Lung (tissue), 12 donors: ENCODE data around the gene ROBO1. TPM values are rescaled to one million over a fixed set of nuclear protein-coding genes. Genes with fewer than 3 reads are reported as not detected.

Experiments
- ATAC-seq: fragments of 200-7000 bp; cut with Tn5 transposase; one replicate; pipeline ENCODE4 v1.9.1; 2020; ENCODE audit warnings: moderate number of reproducible peaks; ENCODE audit not compliant: insufficient read depth, low FRiP score
- DNase-seq, 3 donors: peaks; one replicate each; pipeline ENCODE4 v3.0.0-alpha.2; 2013 to 2017
- H3K27ac ChIP-seq, 2 donors: one replicate each; pipeline ENCODE4 v1.5.1; 2013; ENCODE audit warnings: mild to moderate bottlenecking in 2 of 2, moderate library complexity in 2 of 2, control low read depth in 1 of 2, inconsistent platforms in 1 of 2, low read depth in 1 of 2, low read length in 1 of 2
- H3K27me3 ChIP-seq, 3 donors: one replicate each; pipeline ENCODE4 v1.5.1; 2013; ENCODE audit warnings: low read length in 2 of 3; ENCODE audit not compliant: control insufficient read depth in 3 of 3, insufficient read depth in 3 of 3
- H3K36me3 ChIP-seq, 4 donors: one replicate each; pipeline ENCODE4 v1.5.1; 2013; ENCODE audit warnings: low read length in 4 of 4, mild to moderate bottlenecking in 1 of 4, moderate library complexity in 1 of 4; ENCODE audit not compliant: control insufficient read depth in 4 of 4, insufficient read depth in 4 of 4
- H3K4me1 ChIP-seq, 5 donors: one replicate each; pipeline ENCODE4 v1.5.1; 2013; ENCODE audit warnings: low read length in 5 of 5, mild to moderate bottlenecking in 2 of 5, moderate library complexity in 1 of 5; ENCODE audit not compliant: control insufficient read depth in 5 of 5, insufficient read depth in 5 of 5
- H3K4me3 ChIP-seq: one replicate; pipeline ENCODE4 v1.5.1; 2013; ENCODE audit warnings: mild to moderate bottlenecking, control low read depth, moderate library complexity
- H3K9ac ChIP-seq, 2 donors: one replicate each; pipeline ENCODE4 v1.5.1; 2013; ENCODE audit warnings: low read length in 2 of 2, control low read depth in 1 of 2; ENCODE audit not compliant: insufficient read depth in 1 of 2
- H3K9me3 ChIP-seq, 4 donors: one replicate each; pipeline ENCODE4 v1.5.1; 2013; ENCODE audit warnings: low read length in 3 of 4, mild to moderate bottlenecking in 1 of 4, moderate library complexity in 1 of 4; ENCODE audit not compliant: control insufficient read depth in 4 of 4, insufficient read depth in 3 of 4
- WGBS, 2 donors: extraction: QIAGEN DNeasy Blood & Tissue Kit; methylation state at CpG; one replicate each; pipeline ENCODE4 v1.1.7; 2013; 5-methylcytosine and 5-hydroxymethylcytosine counted together
- polyA plus RNA-seq, 2 donors: library from polyadenylated mRNA; stranded (reverse); fragments of 200-250 nt; gene quantifications; one replicate each; pipeline ENCODE4 v1.2.1, GENCODE V29; 2013
- total RNA-seq, 2 donors: library from RNA; depleted of rRNA in 1 of 2; stranded (reverse); fragments of >200 nt in 1 of 2; gene quantifications; one replicate each; pipeline ENCODE4 v1.2.1, GENCODE V29; 2014 to 2021
- TF ChIP-seq, protein P1 (sequence below): IDR thresholded peaks from 2 replicates; pipeline ENCODE4 v1.5.1; 2012; ENCODE audit warnings: mild to moderate bottlenecking; ENCODE audit errors: control extremely low read depth, extremely low read depth
- donor health status: control.
- donor health status: control.
- donor health status: Bipolar disorder and iron deficiency.
- donor health status: healthy.
- donor health status: DM: yes; HTN: yes; CAD: no.

The ROBO1 gene
- total and polyA plus RNA-seq, 4 donors = 2.6 to 72.6 (median 15.7) TPM

DNA sequence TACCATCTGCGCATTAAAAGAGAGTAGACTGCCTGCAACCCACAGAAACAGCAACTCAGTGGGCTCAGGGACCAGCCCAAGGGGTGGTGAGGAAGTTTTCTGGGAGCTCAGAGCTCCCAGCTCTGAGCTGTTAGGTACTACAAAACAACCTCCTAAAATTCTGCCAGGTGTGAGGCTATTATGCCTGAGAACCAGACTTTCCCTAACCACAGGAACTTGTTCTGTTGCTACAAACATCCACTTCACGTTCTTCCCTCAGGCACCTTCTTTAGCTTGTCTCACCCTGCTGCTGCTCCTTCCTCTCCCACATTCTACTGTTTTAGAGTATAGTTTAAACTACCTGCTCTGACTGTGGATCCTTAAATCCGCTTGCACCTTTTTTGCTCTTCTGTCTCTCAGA lies 399.4 kb downstream of the ROBO1 start:
- H3K9me3 ChIP-seq = no peaks in the 10 kb centered on the region
- TF ChIP-seq, protein P1, sequence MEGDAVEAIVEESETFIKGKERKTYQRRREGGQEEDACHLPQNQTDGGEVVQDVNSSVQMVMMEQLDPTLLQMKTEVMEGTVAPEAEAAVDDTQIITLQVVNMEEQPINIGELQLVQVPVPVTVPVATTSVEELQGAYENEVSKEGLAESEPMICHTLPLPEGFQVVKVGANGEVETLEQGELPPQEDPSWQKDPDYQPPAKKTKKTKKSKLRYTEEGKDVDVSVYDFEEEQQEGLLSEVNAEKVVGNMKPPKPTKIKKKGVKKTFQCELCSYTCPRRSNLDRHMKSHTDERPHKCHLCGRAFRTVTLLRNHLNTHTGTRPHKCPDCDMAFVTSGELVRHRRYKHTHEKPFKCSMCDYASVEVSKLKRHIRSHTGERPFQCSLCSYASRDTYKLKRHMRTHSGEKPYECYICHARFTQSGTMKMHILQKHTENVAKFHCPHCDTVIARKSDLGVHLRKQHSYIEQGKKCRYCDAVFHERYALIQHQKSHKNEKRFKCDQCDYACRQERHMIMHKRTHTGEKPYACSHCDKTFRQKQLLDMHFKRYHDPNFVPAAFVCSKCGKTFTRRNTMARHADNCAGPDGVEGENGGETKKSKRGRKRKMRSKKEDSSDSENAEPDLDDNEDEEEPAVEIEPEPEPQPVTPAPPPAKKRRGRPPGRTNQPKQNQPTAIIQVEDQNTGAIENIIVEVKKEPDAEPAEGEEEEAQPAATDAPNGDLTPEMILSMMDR = no peak
- no peak for ATAC-seq
- peak in 2 of 3 donors; percentile 17 to 52 for DNase-seq
- no peak overlapping the region for H3K9ac ChIP-seq
- H3K4me3 ChIP-seq = no peak overlapping the region
- H3K4me1 ChIP-seq = peaks cover 0 to 13% (median 3%) of the 10 kb centered on the region in 5 donors
- 64 to 70% methylated on average over 3 of the region's 3 CpGs for whole genome bisulfite sequencing, 2 donors
- H3K36me3 ChIP-seq = no peaks in the 10 kb centered on the region
- H3K27ac ChIP-seq = no peak overlapping the region
- no peaks in the 10 kb centered on the region for H3K27me3 ChIP-seq

DNA sequence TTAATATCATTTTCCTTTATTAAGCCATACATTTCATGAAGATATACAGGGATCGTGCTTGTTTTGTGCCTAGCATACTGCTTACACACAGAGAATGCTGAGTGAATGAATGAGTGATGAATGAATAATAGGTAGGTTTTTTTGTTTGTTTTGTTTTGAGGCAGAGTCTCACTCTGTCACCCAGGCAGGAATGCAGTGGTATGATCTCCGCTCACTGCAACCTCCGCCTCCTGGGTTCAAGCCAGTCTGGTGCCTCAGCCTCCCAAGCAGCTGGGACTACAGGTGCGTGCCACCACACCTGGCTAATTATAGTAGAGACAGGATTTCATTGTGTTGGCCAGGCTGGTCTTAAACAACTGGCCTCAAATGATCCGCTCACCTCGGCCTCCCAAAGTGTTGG lies 400.0 kb downstream of the ROBO1 start:
- peaks cover 0 to 18% (median 4%) of the 10 kb centered on the region in 5 donors for H3K4me1 ChIP-seq
- 94 to 96% methylated on average over 6 of the region's 6 CpGs for WGBS, 2 donors
- H3K9me3 ChIP-seq = no peaks in the 10 kb centered on the region
- H3K36me3 ChIP-seq = no peaks in the 10 kb centered on the region
- TF ChIP-seq, protein P1 = no peak
- DNase-seq (no peak), ATAC-seq (no peak)
- no peak overlapping the region for H3K9ac ChIP-seq
- H3K4me3 ChIP-seq = no peak overlapping the region
- no peaks in the 10 kb centered on the region for H3K27me3 ChIP-seq
- no peak overlapping the region for H3K27ac ChIP-seq

GRCh38 chr3:79367066-79367465 lies 400.7 kb downstream of the ROBO1 start:
- H3K9me3 ChIP-seq = no peaks in the 10 kb centered on the region
- H3K4me1 ChIP-seq = peaks cover 0 to 26% (median 4%) of the 10 kb centered on the region in 5 donors
- H3K27ac ChIP-seq = no peak overlapping the region
- H3K27me3 ChIP-seq = no peaks in the 10 kb centered on the region
- no peak overlapping the region for H3K9ac ChIP-seq
- ATAC-seq (no peak), DNase-seq (no peak)
- TF ChIP-seq, protein P1 = no peak
- H3K36me3 ChIP-seq = no peaks in the 10 kb centered on the region
- no peak overlapping the region for H3K4me3 ChIP-seq

- no peaks in the 10 kb centered on the region for H3K9me3 ChIP-seq
- no peaks in the 10 kb centered on the region for H3K27me3 ChIP-seq
- 67 to 77% methylated on average over 8 of the region's 8 CpGs for WGBS, 2 donors
- H3K9ac ChIP-seq = no peak overlapping the region
- H3K4me3 ChIP-seq = no peak overlapping the region
- peaks cover 0 to 30% (median 4%) of the 10 kb centered on the region in 5 donors for H3K4me1 ChIP-seq
- H3K27ac ChIP-seq = no peak overlapping the region
- DNase-seq = no peak
- no peak for ATAC-seq
- TF ChIP-seq, protein P1 = no peak
- no peaks in the 10 kb centered on the region for H3K36me3 ChIP-seq
Measured at GRCh38 chr3:79366414-79366813, 401.4 kb downstream of the ROBO1 start.
